ENCODE results near the gene CEP85. TPM values are rescaled to one million over a fixed set of nuclear protein-coding genes. Genes with fewer than 3 reads are reported as not detected.

CEP85 gene
- total RNA-seq, 1 experiment from 2014 or later, result 38.6 TPM

DNA sequence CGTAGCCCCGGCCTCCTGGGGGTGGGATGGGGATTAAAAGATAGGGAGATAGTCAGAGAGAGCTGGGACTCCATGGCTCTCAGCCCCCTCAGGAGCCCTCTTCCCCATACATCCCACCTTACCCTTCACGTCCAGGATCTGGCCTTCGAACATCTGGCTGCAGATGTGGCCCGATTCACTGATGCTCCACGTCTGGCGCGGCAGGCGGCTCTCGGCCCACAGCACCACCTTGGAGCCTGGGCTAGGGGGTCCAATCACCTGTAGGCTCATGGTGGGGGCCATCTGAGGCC lies 88.0 kb downstream of the CEP85 start:
- Histone ChIP-seq H4K8ac (replicated peaks; ENCODE audit: insufficient read length, low read depth, low read length) (no peak overlapping the region), H2BK12ac (ENCODE audit: insufficient read length, low read depth, low read length) (no peak overlapping the region), H2BK15ac (ENCODE audit: low read depth, low read length) (no peak overlapping the region), H3K23me2 (ENCODE audit: insufficient read length, low read depth, low read length, poor library complexity, severe bottlenecking) (no peaks in the 10 kb centered on the region), H3K9ac (ENCODE audit: extremely low read depth, insufficient read length, low read length) (no peak overlapping the region), H3K27me3 (ENCODE audit: insufficient read depth, low read length) (no peaks in the 10 kb centered on the region), H3K23ac (ENCODE audit: insufficient read length, low read depth, low read length) (no peak overlapping the region), H4K5ac (ENCODE audit: insufficient read length, low read depth, low read length) (no peak overlapping the region), H2AFZ (ENCODE audit: low read length) (no peak overlapping the region), H2BK5ac (ENCODE audit: insufficient read length, low read length) (no peak overlapping the region), H3K14ac (ENCODE audit: insufficient read depth, low read length) (no peak overlapping the region), H4K91ac (ENCODE audit: insufficient read length, low read depth, low read length) (no peak overlapping the region), H2BK20ac (ENCODE audit: low read depth, low read length, poor library complexity, severe bottlenecking) (no peak overlapping the region), H4K20me1 (ENCODE audit: control insufficient read depth, insufficient read depth, insufficient read length) (no peaks in the 10 kb centered on the region), H3K18ac (ENCODE audit: insufficient read length, low read depth, low read length) (no peak overlapping the region), H3K79me1 (ENCODE audit: insufficient read depth, low read depth, low read length, poor library complexity, severe bottlenecking) (no peaks in the 10 kb centered on the region), H2AK5ac (ENCODE audit: insufficient read length, low read length) (no peak overlapping the region), H3K4me1 (ENCODE audit: insufficient read depth, low read length) (no peaks in the 10 kb centered on the region), H3K4me2 (ENCODE audit: insufficient read depth, insufficient read length, low read length) (no peak overlapping the region), H3K56ac (ENCODE audit: insufficient read length, low read depth, low read length) (no peak overlapping the region), H3K4ac (ENCODE audit: low read depth, low read length) (no peak overlapping the region), H2BK120ac (ENCODE audit: low read depth, low read length, poor library complexity, severe bottlenecking) (no peak overlapping the region), H3K27ac (ENCODE audit: insufficient read length, low read depth, low read length) (no peak overlapping the region), H3K9me3 (ENCODE audit: control insufficient read depth, low read depth, low read length) (no peaks in the 10 kb centered on the region), H3K79me2 (ENCODE audit: insufficient read depth, low read length) (no peaks in the 10 kb centered on the region), H3T11ph (ENCODE audit: low read length) (no peak overlapping the region)
- Mint-ChIP-seq H3K27ac (no peak overlapping the region), H3K4me1 (peaks cover 22 to 31% of the 10 kb centered on the region in 2 experiments), H3K4me3 (no peak overlapping the region), H3K9me3 (no peaks in the 10 kb centered on the region), H3K36me3 (ENCODE audit: insufficient read depth in 1 of 3, low read depth in 3 of 3) (peaks cover 16 to 46% (median 37%) of the 10 kb centered on the region in 3 experiments; a peak in 6 of 7 replicates), H3K27me3 (ENCODE audit: low read depth) (no peaks in the 10 kb centered on the region)
- no peak for DNase-seq
- WGBS (ENCODE audit: extremely low coverage, insufficient read length, low lambda C conversion rate), result no CpG with 5 or more reads among the region's 10 CpGs
- TF ChIP-seq, protein P1, sequence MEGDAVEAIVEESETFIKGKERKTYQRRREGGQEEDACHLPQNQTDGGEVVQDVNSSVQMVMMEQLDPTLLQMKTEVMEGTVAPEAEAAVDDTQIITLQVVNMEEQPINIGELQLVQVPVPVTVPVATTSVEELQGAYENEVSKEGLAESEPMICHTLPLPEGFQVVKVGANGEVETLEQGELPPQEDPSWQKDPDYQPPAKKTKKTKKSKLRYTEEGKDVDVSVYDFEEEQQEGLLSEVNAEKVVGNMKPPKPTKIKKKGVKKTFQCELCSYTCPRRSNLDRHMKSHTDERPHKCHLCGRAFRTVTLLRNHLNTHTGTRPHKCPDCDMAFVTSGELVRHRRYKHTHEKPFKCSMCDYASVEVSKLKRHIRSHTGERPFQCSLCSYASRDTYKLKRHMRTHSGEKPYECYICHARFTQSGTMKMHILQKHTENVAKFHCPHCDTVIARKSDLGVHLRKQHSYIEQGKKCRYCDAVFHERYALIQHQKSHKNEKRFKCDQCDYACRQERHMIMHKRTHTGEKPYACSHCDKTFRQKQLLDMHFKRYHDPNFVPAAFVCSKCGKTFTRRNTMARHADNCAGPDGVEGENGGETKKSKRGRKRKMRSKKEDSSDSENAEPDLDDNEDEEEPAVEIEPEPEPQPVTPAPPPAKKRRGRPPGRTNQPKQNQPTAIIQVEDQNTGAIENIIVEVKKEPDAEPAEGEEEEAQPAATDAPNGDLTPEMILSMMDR (conservative IDR thresholded peaks at IDR 0.05), result no peak
